Peyer's patch (tissue), 4 donors: ENCODE data around the gene CHEK2. TPM values are rescaled to one million over a fixed set of nuclear protein-coding genes. Genes with fewer than 3 reads are reported as not detected.
"Not testable (repeated sequence)": the region's sequence is repeated elsewhere in the genome, so short reads cannot be mapped to it uniquely, and the experiment has no call there.

Experiments
- DNase-seq, 3 donors: peaks; one replicate each; pipeline ENCODE4 v3.0.0-alpha.2; 2017 to 2019
- H3K27ac ChIP-seq, 4 donors: fragments of 200-600 bp; sonication (generic); one replicate each; pipeline ENCODE4 v1.5.1; 2016 to 2019
- H3K27me3 ChIP-seq, 2 donors: fragments of 200-600 bp; sonication (generic); one replicate each; pipeline ENCODE4 v1.5.1; 2019
- H3K36me3 ChIP-seq, 3 donors: fragments of 200-600 bp; sonication (generic); one replicate each; pipeline ENCODE4 v1.5.1; 2016 to 2019
- H3K4me1 ChIP-seq, 4 donors: fragments of 200-600 bp; sonication (generic); one replicate each; pipeline ENCODE4 v1.5.1; 2016 to 2019
- H3K4me3 ChIP-seq, 4 donors: fragments of 200-600 bp; sonication (generic); 1 replicate in 3 of 4; 2 replicates in 1 of 4; pipeline ENCODE4 v1.5.1; 2016 to 2019; ENCODE audit warnings: mild to moderate bottlenecking in 1 of 4
- H3K9me3 ChIP-seq, 4 donors: fragments of 200-600 bp; sonication (generic); one replicate each; pipeline ENCODE4 v1.5.1; 2016 to 2019; ENCODE audit warnings: mild to moderate bottlenecking in 1 of 4
- CTCF ChIP-seq, 6 experiments: fragments of 450-650 bp in 4 of 6; fragments of 200-600 bp in 2 of 6; sonication (generic) in 1 of 6; IDR thresholded peaks; one replicate each; pipeline ENCODE4 v1.5.1; 2017 to 2019; ENCODE audit warnings: antibody characterized with exemption in 6 of 6, mild to moderate bottlenecking in 3 of 6, moderate library complexity in 1 of 6
- POLR2A ChIP-seq, 2 donors: fragments of 450-650 bp; IDR thresholded peaks; one replicate each; pipeline ENCODE4 v1.5.1; 2017; ENCODE audit warnings: antibody characterized with exemption in 2 of 2, mild to moderate bottlenecking in 2 of 2, moderate library complexity in 2 of 2
- total RNA-seq, 4 donors: library from RNA; depleted of rRNA; stranded (reverse); fragments of >200 nt; gene quantifications; one replicate each; pipeline ENCODE4 v1.1.0, GENCODE V29; 2016

Gene CHEK2
- total RNA-seq, 4 donors from 2014 or later = 8.7 to 24.2 (median 14.2) TPM

DNA sequence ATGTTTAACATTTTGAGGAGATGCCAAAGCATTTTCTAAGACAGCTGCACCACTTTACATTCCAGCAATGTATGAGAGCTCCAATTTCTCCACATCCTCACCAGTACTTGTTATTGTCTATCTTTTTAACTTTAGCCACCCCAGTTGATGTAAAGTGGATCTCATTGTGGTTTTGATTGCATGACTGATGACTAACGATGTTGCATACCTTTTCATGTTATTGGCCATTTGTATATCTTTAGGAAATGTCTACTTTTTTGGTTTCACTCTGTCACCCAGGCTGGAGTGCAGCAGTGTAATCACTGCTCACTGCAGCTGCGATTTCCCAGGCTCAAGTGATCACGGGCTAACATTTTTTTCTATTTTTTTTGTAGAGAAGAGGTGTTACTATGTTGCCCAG lies 70.9 kb downstream of the CHEK2 start:
- no peak for TF ChIP-seq CTCF (IDR thresholded peaks at IDR 0.05)
- TF ChIP-seq POLR2A (IDR thresholded peaks at IDR 0.05) = no peak
- no peaks in the 10 kb centered on the region for H3K36me3 ChIP-seq
- H3K27ac ChIP-seq = no peak overlapping the region
- no peaks in the 10 kb centered on the region for H3K27me3 ChIP-seq
- H3K4me1 ChIP-seq = no peaks in the 10 kb centered on the region
- H3K9me3 ChIP-seq = peaks cover 0 to 4% (median 0%) of the 10 kb centered on the region in 4 donors
- no peak for DNase-seq
- no peak overlapping the region for H3K4me3 ChIP-seq

- no peak for TF ChIP-seq POLR2A (IDR thresholded peaks at IDR 0.05)
- TF ChIP-seq CTCF (IDR thresholded peaks at IDR 0.05) = no peak
- Histone ChIP-seq H3K9me3 (peaks cover 0 to 4% (median 0%) of the 10 kb centered on the region in 4 donors), H3K27me3 (no peaks in the 10 kb centered on the region), H3K27ac (no peak overlapping the region), H3K4me3 (no peak overlapping the region), H3K36me3 (no peaks in the 10 kb centered on the region), H3K4me1 (no peaks in the 10 kb centered on the region)
- no peak for DNase-seq
Observed at GRCh38 chr22:28670161-28670560, 71.5 kb downstream of the CHEK2 start.

- Histone ChIP-seq H3K4me1 (no peaks in the 10 kb centered on the region), H3K36me3 (no peaks in the 10 kb centered on the region), H3K27ac (no peak overlapping the region), H3K4me3 (no peak overlapping the region), H3K9me3 (peaks cover 0 to 4% (median 0%) of the 10 kb centered on the region in 4 donors), H3K27me3 (no peaks in the 10 kb centered on the region)
- TF ChIP-seq CTCF (IDR thresholded peaks at IDR 0.05) = no peak
- no peak for TF ChIP-seq POLR2A (IDR thresholded peaks at IDR 0.05)
- no peak for DNase-seq
Observed at GRCh38 chr22:28669387-28669786, 72.2 kb downstream of the CHEK2 start.

GRCh38 chr22:28663569-28663942 lies 78.1 kb downstream of the CHEK2 start:
- H3K4me1 ChIP-seq, H3K9me3 ChIP-seq, H3K27me3 ChIP-seq, DNase-seq, H3K36me3 ChIP-seq, H3K4me3 ChIP-seq, H3K27ac ChIP-seq: not testable (repeated sequence)

DNA sequence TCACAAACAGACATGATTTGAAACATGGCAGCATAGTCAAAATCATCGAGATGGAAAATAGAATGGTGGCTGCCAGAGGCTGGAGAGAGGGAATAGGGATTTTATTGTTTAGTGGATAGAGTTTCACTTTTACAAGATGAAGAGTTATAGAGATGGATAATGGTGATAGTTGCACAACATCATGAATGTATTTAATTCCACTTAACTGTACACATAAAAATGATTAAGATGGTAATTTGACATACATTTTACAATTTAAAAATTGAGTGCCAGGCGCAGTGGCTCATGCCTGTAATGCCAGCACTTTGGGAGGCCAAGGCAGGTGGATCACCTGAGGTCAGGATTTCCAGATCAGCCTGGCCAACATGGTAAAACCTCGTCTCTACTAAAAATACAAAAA lies 83.2 kb downstream of the CHEK2 start:
- Histone ChIP-seq H3K9me3 (no peaks in the 10 kb centered on the region), H3K36me3 (no peaks in the 10 kb centered on the region), H3K27ac (no peak overlapping the region), H3K4me3 (no peak overlapping the region), H3K27me3 (no peaks in the 10 kb centered on the region), H3K4me1 (no peaks in the 10 kb centered on the region)
- TF ChIP-seq CTCF (IDR thresholded peaks at IDR 0.05) = no peak
- TF ChIP-seq POLR2A (IDR thresholded peaks at IDR 0.05) = no peak
- no peak for DNase-seq

GRCh38 chr22:28656181-28656580 lies 85.4 kb downstream of the CHEK2 start:
- Histone ChIP-seq H3K4me1 (no peaks in the 10 kb centered on the region), H3K27ac (no peak overlapping the region), H3K4me3 (no peak overlapping the region), H3K27me3 (no peaks in the 10 kb centered on the region), H3K9me3 (peaks cover 0 to 6% (median 0%) of the 10 kb centered on the region in 4 donors), H3K36me3 (no peaks in the 10 kb centered on the region)
- no peak for TF ChIP-seq CTCF (IDR thresholded peaks at IDR 0.05)
- TF ChIP-seq POLR2A (IDR thresholded peaks at IDR 0.05) = no peak
- no peak for DNase-seq
